ENCODE measurements around the gene PSMA6. TPM values are rescaled to one million over a fixed set of nuclear protein-coding genes. Genes with fewer than 3 reads are reported as not detected.
A peak's percentile ranks its signal among the peaks of the same experiment; 100 is the strongest.

The PSMA6 gene
- total and polyA plus RNA-seq, 2 of the 13 experiments (the other 11 are each of a cell fraction or from before 2014, with no cell fraction given): 525 to 1,109 TPM

GRCh38 chr14:35355981-35356841 lies 64.0 kb downstream of the PSMA6 start (continued):
- TF ChIP-seq ZNF234 (CRISPR knock-in tag; conservative IDR thresholded peaks at IDR 0.05): no peak
- TF ChIP-seq SETDB1 (CRISPR knock-in tag; IDR thresholded peaks at IDR 0.05; ENCODE audit: borderline replicate concordance): no peak
- TF ChIP-seq BORCS8-MEF2B (CRISPR knock-in tag; IDR thresholded peaks at IDR 0.05): no peak
- TF ChIP-seq ASH2L (IDR thresholded peaks at IDR 0.05; ENCODE audit: insufficient read length, low read depth, low read length): peak; percentile 94
- TF ChIP-seq ATF3 (CRISPR knock-in tag; IDR thresholded peaks at IDR 0.05): peak; percentile 76
- TF ChIP-seq FOXK2 (IDR thresholded peaks at IDR 0.05): peak; percentile 76
- peak; percentile 41; the same call in 1 of the 2 replicates for TF ChIP-seq ZBTB7A (CRISPR knock-in tag; IDR thresholded peaks at IDR 0.05)
- TF ChIP-seq TAF1 (CRISPR knock-in tag; IDR thresholded peaks at IDR 0.05): no peak
- TF ChIP-seq MIER2 (CRISPR knock-in tag; IDR thresholded peaks at IDR 0.05): 0 out of 2 replicates have a peak, but pooled peaks have one; percentile 64
- TF ChIP-seq NKX3-1 (CRISPR knock-in tag; IDR thresholded peaks at IDR 0.05): 0 out of 2 replicates have a peak, but pooled peaks have one; percentile 80
- no peak for TF ChIP-seq SCMH1 (CRISPR knock-in tag; IDR thresholded peaks at IDR 0.05; ENCODE audit: borderline replicate concordance)
- no peak for TF ChIP-seq CSRNP2 (CRISPR knock-in tag; conservative IDR thresholded peaks at IDR 0.05; ENCODE audit: low read depth)
- TF ChIP-seq, protein P1, sequence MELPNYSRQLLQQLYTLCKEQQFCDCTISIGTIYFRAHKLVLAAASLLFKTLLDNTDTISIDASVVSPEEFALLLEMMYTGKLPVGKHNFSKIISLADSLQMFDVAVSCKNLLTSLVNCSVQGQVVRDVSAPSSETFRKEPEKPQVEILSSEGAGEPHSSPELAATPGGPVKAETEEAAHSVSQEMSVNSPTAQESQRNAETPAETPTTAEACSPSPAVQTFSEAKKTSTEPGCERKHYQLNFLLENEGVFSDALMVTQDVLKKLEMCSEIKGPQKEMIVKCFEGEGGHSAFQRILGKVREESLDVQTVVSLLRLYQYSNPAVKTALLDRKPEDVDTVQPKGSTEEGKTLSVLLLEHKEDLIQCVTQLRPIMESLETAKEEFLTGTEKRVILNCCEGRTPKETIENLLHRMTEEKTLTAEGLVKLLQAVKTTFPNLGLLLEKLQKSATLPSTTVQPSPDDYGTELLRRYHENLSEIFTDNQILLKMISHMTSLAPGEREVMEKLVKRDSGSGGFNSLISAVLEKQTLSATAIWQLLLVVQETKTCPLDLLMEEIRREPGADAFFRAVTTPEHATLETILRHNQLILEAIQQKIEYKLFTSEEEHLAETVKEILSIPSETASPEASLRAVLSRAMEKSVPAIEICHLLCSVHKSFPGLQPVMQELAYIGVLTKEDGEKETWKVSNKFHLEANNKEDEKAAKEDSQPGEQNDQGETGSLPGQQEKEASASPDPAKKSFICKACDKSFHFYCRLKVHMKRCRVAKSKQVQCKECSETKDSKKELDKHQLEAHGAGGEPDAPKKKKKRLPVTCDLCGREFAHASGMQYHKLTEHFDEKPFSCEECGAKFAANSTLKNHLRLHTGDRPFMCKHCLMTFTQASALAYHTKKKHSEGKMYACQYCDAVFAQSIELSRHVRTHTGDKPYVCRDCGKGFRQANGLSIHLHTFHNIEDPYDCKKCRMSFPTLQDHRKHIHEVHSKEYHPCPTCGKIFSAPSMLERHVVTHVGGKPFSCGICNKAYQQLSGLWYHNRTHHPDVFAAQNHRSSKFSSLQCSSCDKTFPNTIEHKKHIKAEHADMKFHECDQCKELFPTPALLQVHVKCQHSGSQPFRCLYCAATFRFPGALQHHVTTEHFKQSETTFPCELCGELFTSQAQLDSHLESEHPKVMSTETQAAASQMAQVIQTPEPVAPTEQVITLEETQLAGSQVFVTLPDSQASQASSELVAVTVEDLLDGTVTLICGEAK (IDR thresholded peaks at IDR 0.05): no peak
- TF ChIP-seq, protein P1 (CRISPR knock-in tag; IDR thresholded peaks at IDR 0.05): peak; percentile 68; the same call in 1 of the 2 replicates
- peak; percentile 91 for TF ChIP-seq SKI (IDR thresholded peaks at IDR 0.05; ENCODE audit: partially characterized antibody)
- TF ChIP-seq BATF2 (CRISPR knock-in tag; IDR thresholded peaks at IDR 0.05): no peak
- peak; percentile 62; the same call in 1 of the 2 replicates for TF ChIP-seq SIX4 (CRISPR knock-in tag; IDR thresholded peaks at IDR 0.05)
